ENCODE results near the gene LAMB2. TPM values are rescaled to one million over a fixed set of nuclear protein-coding genes. Genes with fewer than 3 reads are reported as not detected.
A peak's percentile ranks its signal among the peaks of the same experiment; 100 is the strongest.

LAMB2 gene
- total and polyA plus RNA-seq, 4 donors, result 153 to 616 (median 311) TPM

DNA sequence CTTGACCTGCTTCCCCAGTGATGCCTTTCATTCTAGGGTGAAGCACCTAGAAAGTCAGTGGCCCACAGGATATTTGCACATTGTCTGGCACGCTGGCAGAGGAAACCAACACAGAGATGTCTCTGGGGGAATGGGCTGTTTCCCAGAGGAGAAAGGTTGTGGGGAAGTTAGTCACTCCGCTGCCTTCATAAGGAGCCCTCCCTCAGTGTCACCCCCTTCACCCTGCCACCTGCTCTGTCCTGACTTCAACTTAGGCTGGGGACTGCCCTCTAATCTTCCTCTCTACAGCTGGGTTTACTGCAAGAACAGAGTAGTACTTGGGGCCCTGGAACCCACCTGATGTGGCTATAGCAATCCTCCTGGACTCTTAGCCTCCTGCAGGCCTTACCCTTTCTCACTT lies 44.2 kb upstream of the LAMB2 start:
- Histone ChIP-seq H3K9me3 (ENCODE audit: control insufficient read depth in 4 of 4, insufficient read depth in 3 of 4, low read length in 3 of 4) (no peaks in the 10 kb centered on the region), H3K27ac (ENCODE audit: low read depth in 1 of 2, low read length in 1 of 2) (no peak overlapping the region), H3K4me3 (no peak overlapping the region), H3K27me3 (ENCODE audit: control insufficient read depth in 3 of 3, insufficient read depth in 3 of 3, low read length in 2 of 3) (no peaks in the 10 kb centered on the region), H3K9ac (ENCODE audit: insufficient read depth in 1 of 2, low read length in 2 of 2) (no peak overlapping the region), H3K4me1 (ENCODE audit: control insufficient read depth in 5 of 5, insufficient read depth in 5 of 5, low read length in 5 of 5) (peaks cover 7 to 27% (median 19%) of the 10 kb centered on the region in 5 donors), H3K36me3 (ENCODE audit: control insufficient read depth in 4 of 4, insufficient read depth in 4 of 4, low read length in 4 of 4) (peaks cover 0 to 31% (median 18%) of the 10 kb centered on the region in 4 donors)
- DNase-seq (no peak), ATAC-seq (ENCODE audit: insufficient read depth, low FRiP score) (no peak)
- TF ChIP-seq, protein P1, sequence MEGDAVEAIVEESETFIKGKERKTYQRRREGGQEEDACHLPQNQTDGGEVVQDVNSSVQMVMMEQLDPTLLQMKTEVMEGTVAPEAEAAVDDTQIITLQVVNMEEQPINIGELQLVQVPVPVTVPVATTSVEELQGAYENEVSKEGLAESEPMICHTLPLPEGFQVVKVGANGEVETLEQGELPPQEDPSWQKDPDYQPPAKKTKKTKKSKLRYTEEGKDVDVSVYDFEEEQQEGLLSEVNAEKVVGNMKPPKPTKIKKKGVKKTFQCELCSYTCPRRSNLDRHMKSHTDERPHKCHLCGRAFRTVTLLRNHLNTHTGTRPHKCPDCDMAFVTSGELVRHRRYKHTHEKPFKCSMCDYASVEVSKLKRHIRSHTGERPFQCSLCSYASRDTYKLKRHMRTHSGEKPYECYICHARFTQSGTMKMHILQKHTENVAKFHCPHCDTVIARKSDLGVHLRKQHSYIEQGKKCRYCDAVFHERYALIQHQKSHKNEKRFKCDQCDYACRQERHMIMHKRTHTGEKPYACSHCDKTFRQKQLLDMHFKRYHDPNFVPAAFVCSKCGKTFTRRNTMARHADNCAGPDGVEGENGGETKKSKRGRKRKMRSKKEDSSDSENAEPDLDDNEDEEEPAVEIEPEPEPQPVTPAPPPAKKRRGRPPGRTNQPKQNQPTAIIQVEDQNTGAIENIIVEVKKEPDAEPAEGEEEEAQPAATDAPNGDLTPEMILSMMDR (IDR thresholded peaks at IDR 0.05; ENCODE audit: control extremely low read depth, extremely low read depth), result no peak
- 59 to 69% methylated on average over 2 of the region's 2 CpGs for WGBS, 2 donors

DNA sequence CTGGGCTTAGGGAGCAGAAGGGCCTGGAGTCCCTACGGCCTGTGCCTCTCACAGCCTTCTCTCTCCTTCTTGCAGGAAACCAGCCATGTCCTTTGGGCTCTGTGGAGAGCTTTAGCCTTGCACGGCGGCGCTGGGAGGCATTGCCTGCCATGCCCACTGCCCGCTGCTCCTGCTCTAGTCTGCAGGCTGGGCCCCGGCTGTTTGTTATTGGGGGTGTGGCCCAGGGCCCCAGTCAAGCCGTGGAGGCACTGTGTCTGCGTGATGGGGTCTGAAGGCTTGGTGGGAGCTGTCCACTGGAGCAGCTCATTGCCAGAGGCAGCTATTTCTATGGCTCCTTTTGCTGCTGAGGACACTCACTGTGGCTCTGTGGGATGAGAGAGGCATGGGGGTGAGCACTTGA lies 42.7 kb upstream of the LAMB2 start:
- Histone ChIP-seq H3K27me3 (ENCODE audit: control insufficient read depth in 3 of 3, insufficient read depth in 3 of 3, low read length in 2 of 3) (no peaks in the 10 kb centered on the region), H3K4me3 (no peak overlapping the region), H3K36me3 (ENCODE audit: control insufficient read depth in 4 of 4, insufficient read depth in 4 of 4, low read length in 4 of 4) (peaks cover 0 to 31% (median 18%) of the 10 kb centered on the region in 4 donors), H3K27ac (ENCODE audit: low read depth in 1 of 2, low read length in 1 of 2) (no peak overlapping the region), H3K9me3 (ENCODE audit: control insufficient read depth in 4 of 4, insufficient read depth in 3 of 4, low read length in 3 of 4) (no peaks in the 10 kb centered on the region), H3K4me1 (ENCODE audit: control insufficient read depth in 5 of 5, insufficient read depth in 5 of 5, low read length in 5 of 5) (peaks cover 7 to 35% (median 22%) of the 10 kb centered on the region in 5 donors), H3K9ac (ENCODE audit: insufficient read depth in 1 of 2, low read length in 2 of 2) (no peak overlapping the region)
- WGBS, 2 donors, result 87 to 93% methylated on average over 8 of the region's 8 CpGs
- no peak for ATAC-seq (ENCODE audit: insufficient read depth, low FRiP score)
- no peak for DNase-seq
- TF ChIP-seq, protein P1 (IDR thresholded peaks at IDR 0.05; ENCODE audit: control extremely low read depth, extremely low read depth), result no peak

DNA sequence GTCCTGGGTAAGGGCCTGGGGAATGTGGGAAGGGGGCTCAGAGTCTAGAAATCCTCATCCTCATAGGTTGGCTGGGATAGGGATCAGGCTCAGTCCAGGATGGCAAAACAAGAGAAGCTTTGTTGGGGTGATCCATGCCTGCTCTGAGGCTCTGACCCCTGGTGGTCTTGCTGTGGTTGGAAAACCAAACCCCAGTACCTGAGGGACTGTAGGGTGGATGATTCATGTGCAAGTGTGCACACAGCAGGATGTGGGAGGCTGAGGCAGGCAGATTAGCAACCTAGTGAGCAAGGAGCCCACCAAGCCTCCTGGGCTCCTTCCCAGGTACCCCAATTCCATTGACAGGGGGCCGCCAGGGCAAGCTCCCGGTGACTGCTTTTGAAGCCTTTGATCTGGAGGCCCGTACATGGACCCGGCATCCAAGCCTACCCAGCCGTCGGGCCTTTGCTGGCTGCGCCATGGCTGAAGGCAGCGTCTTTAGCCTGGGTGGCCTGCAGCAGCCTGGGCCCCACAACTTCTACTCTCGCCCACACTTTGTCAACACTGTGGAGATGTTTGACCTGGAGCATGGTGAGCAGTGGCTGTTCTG lies 41.6 kb upstream of the LAMB2 start:
- no peak for ATAC-seq (ENCODE audit: insufficient read depth, low FRiP score)
- H3K4me1 ChIP-seq (ENCODE audit: control insufficient read depth in 5 of 5, insufficient read depth in 5 of 5, low read length in 5 of 5), result peaks cover 7 to 40% (median 22%) of the 10 kb centered on the region in 5 donors
- no peak for DNase-seq

More for the DNA sequence above, 41.6 kb upstream of the LAMB2 start:
- no peaks in the 10 kb centered on the region for H3K9me3 ChIP-seq (ENCODE audit: control insufficient read depth in 4 of 4, insufficient read depth in 3 of 4, low read length in 3 of 4)
- H3K4me3 ChIP-seq, result no peak overlapping the region
- peak overlapping the region; percentile 50 to 53 for H3K9ac ChIP-seq (ENCODE audit: insufficient read depth in 1 of 2, low read length in 2 of 2)
- H3K27ac ChIP-seq (ENCODE audit: low read depth in 1 of 2, low read length in 1 of 2), result peak overlapping the region in 1 of 2 donors; percentile 94
- H3K27me3 ChIP-seq (ENCODE audit: control insufficient read depth in 3 of 3, insufficient read depth in 3 of 3, low read length in 2 of 3), result no peaks in the 10 kb centered on the region
- H3K36me3 ChIP-seq (ENCODE audit: control insufficient read depth in 4 of 4, insufficient read depth in 4 of 4, low read length in 4 of 4), result peaks cover 0 to 31% (median 18%) of the 10 kb centered on the region in 4 donors
- TF ChIP-seq, protein P1 (IDR thresholded peaks at IDR 0.05; ENCODE audit: control extremely low read depth, extremely low read depth), result no peak
- 92 to 96% methylated on average over 9 of the region's 9 CpGs for WGBS, 2 donors
